ENCODE results near the gene HMCES. TPM values are rescaled to one million over a fixed set of nuclear protein-coding genes. Genes with fewer than 3 reads are reported as not detected.
A peak's percentile ranks its signal among the peaks of the same experiment; 100 is the strongest.
"Not testable (repeated sequence)": the region's sequence is repeated elsewhere in the genome, so short reads cannot be mapped to it uniquely, and the experiment has no call there.

HMCES gene
- total and polyA plus RNA-seq, 12 donors, result 24.1 to 56.1 (median 43.2) TPM

DNA sequence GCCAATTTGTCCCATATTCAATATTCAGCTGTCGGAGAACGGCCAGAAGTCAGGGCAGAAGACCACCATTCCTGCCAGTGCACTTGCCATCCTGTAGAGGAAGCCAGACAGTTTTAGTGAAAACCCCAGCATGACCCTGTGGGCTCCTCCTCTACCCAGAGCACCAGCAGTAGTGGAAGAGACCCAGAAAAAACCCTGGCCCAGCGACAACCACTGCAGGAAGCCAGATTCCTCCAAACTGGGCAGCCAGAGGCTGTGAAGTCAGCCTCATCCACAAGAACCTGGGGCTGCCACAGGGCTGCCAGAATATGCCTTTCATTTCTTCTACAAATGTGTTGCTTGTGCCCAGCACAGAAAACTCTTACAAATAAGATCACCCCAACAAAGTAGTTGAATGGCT lies 67.3 kb downstream of the HMCES start:
- peaks cover 0 to 11% (median 0%) of the 10 kb centered on the region in 7 donors for H3K27me3 ChIP-seq
- intact Hi-C loops (cut with DNase I), result no loop called here
- no peak overlapping the region for H3K27ac ChIP-seq
- no peak overlapping the region for H3K4me3 ChIP-seq
- ATAC-seq (no peak), DNase-seq (no peak)
- no peaks in the 10 kb centered on the region for H3K36me3 ChIP-seq
- WGBS, 2 donors, result 67 to 69% methylated on average over 3 of the region's 3 CpGs
- H3K4me1 ChIP-seq, result peaks cover 7 to 52% (median 33%) of the 10 kb centered on the region in 9 donors
- TF ChIP-seq, protein P1, sequence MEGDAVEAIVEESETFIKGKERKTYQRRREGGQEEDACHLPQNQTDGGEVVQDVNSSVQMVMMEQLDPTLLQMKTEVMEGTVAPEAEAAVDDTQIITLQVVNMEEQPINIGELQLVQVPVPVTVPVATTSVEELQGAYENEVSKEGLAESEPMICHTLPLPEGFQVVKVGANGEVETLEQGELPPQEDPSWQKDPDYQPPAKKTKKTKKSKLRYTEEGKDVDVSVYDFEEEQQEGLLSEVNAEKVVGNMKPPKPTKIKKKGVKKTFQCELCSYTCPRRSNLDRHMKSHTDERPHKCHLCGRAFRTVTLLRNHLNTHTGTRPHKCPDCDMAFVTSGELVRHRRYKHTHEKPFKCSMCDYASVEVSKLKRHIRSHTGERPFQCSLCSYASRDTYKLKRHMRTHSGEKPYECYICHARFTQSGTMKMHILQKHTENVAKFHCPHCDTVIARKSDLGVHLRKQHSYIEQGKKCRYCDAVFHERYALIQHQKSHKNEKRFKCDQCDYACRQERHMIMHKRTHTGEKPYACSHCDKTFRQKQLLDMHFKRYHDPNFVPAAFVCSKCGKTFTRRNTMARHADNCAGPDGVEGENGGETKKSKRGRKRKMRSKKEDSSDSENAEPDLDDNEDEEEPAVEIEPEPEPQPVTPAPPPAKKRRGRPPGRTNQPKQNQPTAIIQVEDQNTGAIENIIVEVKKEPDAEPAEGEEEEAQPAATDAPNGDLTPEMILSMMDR (IDR thresholded peaks at IDR 0.05), result no peak
- H3K9me3 ChIP-seq, result no peaks in the 10 kb centered on the region

DNA sequence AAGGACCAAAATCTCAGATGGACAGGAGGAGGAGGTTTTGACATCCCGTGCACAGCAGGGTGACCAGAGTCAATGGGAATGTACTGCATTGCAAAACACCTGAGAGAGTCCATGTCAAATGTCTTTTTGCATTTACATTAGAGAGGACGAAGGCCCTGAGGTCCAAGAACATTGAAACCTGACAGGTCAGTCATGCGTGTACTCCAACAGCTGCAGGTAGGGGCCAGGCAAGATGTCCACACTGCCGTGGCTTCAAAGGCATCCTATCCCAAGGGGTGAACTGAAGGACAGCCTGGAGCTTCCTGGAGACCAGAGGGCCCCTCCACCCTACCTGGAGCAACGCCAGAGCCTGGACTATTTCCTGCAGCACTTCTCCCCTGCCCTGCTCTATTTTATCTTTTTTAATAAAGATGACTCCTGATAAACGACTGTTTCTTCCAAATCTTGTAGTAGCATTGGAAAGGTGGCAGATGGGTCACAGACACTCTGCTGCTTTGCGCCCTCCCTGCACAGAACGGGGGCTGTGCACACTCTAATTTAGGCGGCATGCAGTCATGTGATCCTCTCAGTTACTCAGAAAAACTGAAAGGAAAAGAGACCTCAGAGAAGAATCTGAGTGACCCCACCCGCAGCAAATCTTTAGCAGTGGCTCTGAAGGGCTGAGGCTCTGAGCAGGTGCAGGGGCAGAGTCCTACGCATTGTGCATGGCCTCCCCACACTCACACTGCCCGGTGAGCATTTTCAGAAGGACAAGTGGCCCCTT lies 68.2 kb downstream of the HMCES start:
- no peak overlapping the region for H3K27ac ChIP-seq
- DNase-seq, result no peak
- 38 to 39% methylated on average over 12 of the region's 12 CpGs for WGBS, 2 donors
- H3K4me3 ChIP-seq, result no peak overlapping the region
- no peaks in the 10 kb centered on the region for H3K36me3 ChIP-seq
- peaks cover 7 to 52% (median 33%) of the 10 kb centered on the region in 9 donors for H3K4me1 ChIP-seq
- TF ChIP-seq, protein P1 (IDR thresholded peaks at IDR 0.05), result no peak
- H3K27me3 ChIP-seq, result peaks cover 0 to 11% (median 0%) of the 10 kb centered on the region in 7 donors
- no peaks in the 10 kb centered on the region for H3K9me3 ChIP-seq
- intact Hi-C loops (cut with DNase I), result no loop called here
- ATAC-seq, result no peak

DNA sequence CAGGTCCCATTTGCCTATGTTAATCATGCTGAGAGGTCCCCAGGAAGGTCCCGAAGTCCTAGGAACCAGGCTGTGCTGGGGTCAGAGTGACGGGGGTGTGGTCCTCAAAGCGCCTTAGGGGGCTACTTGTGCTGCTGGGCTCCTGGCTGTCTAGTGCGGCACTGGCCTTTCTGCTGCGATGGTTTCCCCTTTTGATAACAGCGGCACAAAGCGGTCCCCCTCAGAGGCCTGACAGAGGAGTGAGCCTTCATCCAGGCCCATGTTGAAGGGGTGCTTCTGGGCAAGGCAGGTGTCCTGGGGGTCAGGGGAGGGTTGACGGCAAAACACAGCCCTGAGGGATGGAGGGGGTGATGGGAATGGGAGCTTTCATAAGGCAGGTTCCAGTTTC lies 68.8 kb downstream of the HMCES start:
- H3K36me3 ChIP-seq, result no peaks in the 10 kb centered on the region
- TF ChIP-seq, protein P1 (IDR thresholded peaks at IDR 0.05), result no peak
- no peak for DNase-seq
- ATAC-seq, result no peak
- H3K4me1 ChIP-seq, result peaks cover 7 to 52% (median 33%) of the 10 kb centered on the region in 9 donors
- intact Hi-C loops (cut with DNase I), result no loop called here
- no peak overlapping the region for H3K27ac ChIP-seq
- no peaks in the 10 kb centered on the region for H3K9me3 ChIP-seq
- 79 to 83% methylated on average over 8 of the region's 8 CpGs for WGBS, 2 donors
- no peak overlapping the region for H3K4me3 ChIP-seq
- H3K27me3 ChIP-seq, result peaks cover 0 to 11% (median 0%) of the 10 kb centered on the region in 7 donors

DNA sequence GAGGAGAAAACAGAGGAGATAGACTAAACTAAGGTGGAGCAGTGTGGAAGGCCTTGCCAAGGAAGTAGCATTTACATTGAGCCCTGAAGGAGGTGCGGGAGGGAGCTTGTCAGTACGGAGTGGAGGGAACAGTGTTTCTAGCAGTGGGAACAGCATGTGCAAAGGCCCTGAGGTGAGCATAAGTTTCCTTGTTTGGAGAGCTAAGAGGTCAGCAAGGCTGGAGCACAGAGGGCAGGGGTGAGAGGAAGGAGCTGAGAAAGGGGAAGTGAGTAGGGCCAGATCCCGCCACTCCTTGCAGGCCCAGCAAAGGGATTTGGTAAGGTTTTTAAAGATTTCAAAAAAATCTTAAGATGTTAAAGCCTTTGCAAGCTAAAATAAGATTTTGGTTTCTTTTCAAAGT lies 70.1 kb downstream of the HMCES start:
- intact Hi-C loops (cut with DNase I), result no loop called here
- Histone ChIP-seq H3K36me3 (no peaks in the 10 kb centered on the region), H3K27ac (peak overlapping the region in 7 of 10 donors; percentile 5 to 68 (median 18)), H3K9me3 (no peaks in the 10 kb centered on the region), H3K27me3 (peaks cover 0 to 8% (median 0%) of the 10 kb centered on the region in 7 donors), H3K4me1 (peaks cover 7 to 60% (median 35%) of the 10 kb centered on the region in 9 donors), H3K4me3 (no peak overlapping the region)
- no peak for ATAC-seq
- TF ChIP-seq, protein P1 (IDR thresholded peaks at IDR 0.05), result no peak
- no peak for DNase-seq
- 93 to 95% methylated on average over 3 of the region's 3 CpGs for WGBS, 2 donors

DNA sequence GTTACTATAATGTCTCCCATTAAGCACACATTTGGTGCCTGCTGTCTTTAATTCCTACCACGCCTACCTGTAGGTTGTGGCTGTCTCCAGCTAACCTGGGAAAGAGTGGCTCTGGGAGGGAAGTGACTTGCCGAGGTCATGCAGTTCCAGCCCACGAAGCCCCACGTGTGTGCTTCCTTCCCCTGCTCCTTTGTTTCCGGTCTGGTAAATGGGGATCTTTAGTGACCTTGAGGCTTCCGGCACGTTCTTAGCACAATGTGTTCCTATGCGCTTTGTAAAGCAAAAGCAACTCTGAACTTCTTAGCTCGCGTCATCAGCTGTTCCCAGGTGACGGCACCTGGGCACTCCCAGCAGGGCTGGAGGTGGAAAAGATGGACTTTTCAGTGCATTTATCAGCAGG lies 70.5 kb downstream of the HMCES start:
- peak in 5 of 8 donors; percentile 44 to 75 (median 58) for ATAC-seq
- H3K4me3 ChIP-seq; intact Hi-C loops (cut with DNase I): not testable (repeated sequence)

More for the DNA sequence above, 70.5 kb downstream of the HMCES start:
- peaks cover 7 to 59% (median 33%) of the 10 kb centered on the region in 9 donors for H3K4me1 ChIP-seq
- peak overlapping the region in 9 of 10 donors; percentile 9 to 72 (median 39) for H3K27ac ChIP-seq
- DNase-seq, H3K27me3 ChIP-seq, H3K9me3 ChIP-seq, H3K36me3 ChIP-seq: not testable (repeated sequence)
- WGBS, 2 donors, result 60 to 68% methylated on average over 11 of the region's 11 CpGs
